IMR-90 (cell line): ENCODE measurements around the gene RND1.

Source experiments
- BHLHE40 ChIP-seq: fragments of 150-350 bp; IDR thresholded peaks from 2 replicates; pipeline ENCODE4 v1.6.1; 2016; ENCODE audit warnings: mild to moderate bottlenecking, low read depth, low read length
- CEBPB ChIP-seq: IDR thresholded peaks from 2 replicates; pipeline ENCODE4 v1.6.1; 2012; ENCODE audit warnings: low read depth, low read length, improper control_type of control experiment
- ELK1 ChIP-seq: fragments of 150-350 bp; IDR thresholded peaks from 2 replicates; pipeline ENCODE4 v1.6.1; 2016; ENCODE audit warnings: low read depth, mild to moderate bottlenecking, low read length, moderate library complexity, borderline replicate concordance
- MXI1 ChIP-seq: IDR thresholded peaks from 2 replicates; pipeline ENCODE4 v1.6.1; 2012; ENCODE audit warnings: low read depth, mild to moderate bottlenecking, low read length, moderate library complexity, borderline replicate concordance
- POLR2A ChIP-seq: IDR thresholded peaks from 2 replicates; pipeline ENCODE4 v1.6.1; 2012; ENCODE audit warnings: mild to moderate bottlenecking, low read depth, low read length
- RAD21 ChIP-seq: IDR thresholded peaks from 2 replicates; pipeline ENCODE4 v1.6.1; 2012; ENCODE audit warnings: low read length, improper control_type of control experiment
- RCOR1 ChIP-seq: IDR thresholded peaks from 2 replicates; pipeline ENCODE4 v1.6.1; 2012; ENCODE audit warnings: mild to moderate bottlenecking, low read length, improper control_type of control experiment; ENCODE audit not compliant: insufficient replicate concordance
- RFX5 ChIP-seq: IDR thresholded peaks from 2 replicates; pipeline ENCODE4 v1.8.0; 2012; ENCODE audit warnings: low read depth, mild to moderate bottlenecking, low read length, moderate library complexity
- SMC3 ChIP-seq: fragments of 150-350 bp; IDR thresholded peaks from 2 replicates; pipeline ENCODE4 v1.6.1; 2016; ENCODE audit warnings: low read depth, mild to moderate bottlenecking, antibody characterized with exemption, low read length, moderate library complexity
- USF2 ChIP-seq: fragments of 150-350 bp; IDR thresholded peaks from 2 replicates; pipeline ENCODE4 v1.6.1; 2017; ENCODE audit warnings: mild to moderate bottlenecking, antibody characterized with exemption, low read length, low read depth
- TF ChIP-seq, protein P1 (sequence below): conservative IDR thresholded peaks from 2 replicates; pipeline ENCODE4 v1.5.1; 2012; ENCODE audit warnings: mild to moderate bottlenecking, low read depth, low read length, improper control_type of control experiment

- TF ChIP-seq RCOR1 (no peak), USF2 (no peak), ELK1 (no peak), POLR2A (no peak), MXI1 (no peak), CEBPB (no peak), RAD21 (no peak), RFX5 (no peak), SMC3 (no peak), BHLHE40 (no peak)
- TF ChIP-seq, protein P1, sequence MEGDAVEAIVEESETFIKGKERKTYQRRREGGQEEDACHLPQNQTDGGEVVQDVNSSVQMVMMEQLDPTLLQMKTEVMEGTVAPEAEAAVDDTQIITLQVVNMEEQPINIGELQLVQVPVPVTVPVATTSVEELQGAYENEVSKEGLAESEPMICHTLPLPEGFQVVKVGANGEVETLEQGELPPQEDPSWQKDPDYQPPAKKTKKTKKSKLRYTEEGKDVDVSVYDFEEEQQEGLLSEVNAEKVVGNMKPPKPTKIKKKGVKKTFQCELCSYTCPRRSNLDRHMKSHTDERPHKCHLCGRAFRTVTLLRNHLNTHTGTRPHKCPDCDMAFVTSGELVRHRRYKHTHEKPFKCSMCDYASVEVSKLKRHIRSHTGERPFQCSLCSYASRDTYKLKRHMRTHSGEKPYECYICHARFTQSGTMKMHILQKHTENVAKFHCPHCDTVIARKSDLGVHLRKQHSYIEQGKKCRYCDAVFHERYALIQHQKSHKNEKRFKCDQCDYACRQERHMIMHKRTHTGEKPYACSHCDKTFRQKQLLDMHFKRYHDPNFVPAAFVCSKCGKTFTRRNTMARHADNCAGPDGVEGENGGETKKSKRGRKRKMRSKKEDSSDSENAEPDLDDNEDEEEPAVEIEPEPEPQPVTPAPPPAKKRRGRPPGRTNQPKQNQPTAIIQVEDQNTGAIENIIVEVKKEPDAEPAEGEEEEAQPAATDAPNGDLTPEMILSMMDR, result no peak
Observed at GRCh38 chr12:48880647-48881046, 15.0 kb upstream of the RND1 start.
